ENCODE measurements around the gene ANXA4. TPM values are rescaled to one million over a fixed set of nuclear protein-coding genes. Genes with fewer than 3 reads are reported as not detected.

ANXA4 gene
- total RNA-seq, result 46.3 and 83.9 TPM in 2 replicates

DNA sequence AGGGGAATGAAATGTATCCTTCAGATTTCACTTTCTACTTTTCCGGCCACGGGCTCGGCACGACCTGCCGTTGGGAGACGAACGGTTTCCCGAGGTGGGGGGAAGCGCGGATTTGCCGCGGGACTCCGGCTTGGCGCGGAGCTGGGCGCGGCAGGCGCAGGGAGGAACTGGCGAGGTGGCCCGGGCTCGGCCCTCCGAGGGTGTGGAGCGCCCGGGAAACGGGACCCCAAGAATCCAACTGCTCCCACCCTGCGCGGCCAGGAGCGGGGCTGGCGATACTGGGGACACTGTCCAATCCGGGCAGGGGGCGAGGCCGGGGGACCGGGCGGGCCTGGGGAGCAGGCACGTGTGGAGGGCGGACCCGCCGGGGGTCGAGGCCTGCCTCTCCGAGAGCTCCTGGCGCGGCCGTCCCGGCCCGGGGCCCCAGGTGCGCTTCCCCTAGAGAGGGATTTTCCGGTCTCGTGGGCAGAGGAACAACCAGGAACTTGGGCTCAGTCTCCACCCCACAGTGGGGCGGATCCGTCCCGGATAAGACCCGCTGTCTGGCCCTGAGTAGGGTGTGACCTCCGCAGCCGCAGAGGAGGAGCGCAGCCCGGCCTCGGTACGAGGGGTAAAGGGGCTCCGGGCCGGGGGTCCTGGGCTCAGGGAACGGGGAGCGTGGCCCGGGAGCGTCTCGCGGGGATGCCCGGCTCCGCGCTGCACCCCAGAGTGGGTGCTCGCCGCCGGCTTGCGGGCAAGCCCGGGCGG is at the start of gene ANXA4:
ANXA4 (plus strand) TSS at position 560 of the 747 bp plus-strand sequence. CDS start 39,432 bp downstream, outside the sequence.

DNA sequence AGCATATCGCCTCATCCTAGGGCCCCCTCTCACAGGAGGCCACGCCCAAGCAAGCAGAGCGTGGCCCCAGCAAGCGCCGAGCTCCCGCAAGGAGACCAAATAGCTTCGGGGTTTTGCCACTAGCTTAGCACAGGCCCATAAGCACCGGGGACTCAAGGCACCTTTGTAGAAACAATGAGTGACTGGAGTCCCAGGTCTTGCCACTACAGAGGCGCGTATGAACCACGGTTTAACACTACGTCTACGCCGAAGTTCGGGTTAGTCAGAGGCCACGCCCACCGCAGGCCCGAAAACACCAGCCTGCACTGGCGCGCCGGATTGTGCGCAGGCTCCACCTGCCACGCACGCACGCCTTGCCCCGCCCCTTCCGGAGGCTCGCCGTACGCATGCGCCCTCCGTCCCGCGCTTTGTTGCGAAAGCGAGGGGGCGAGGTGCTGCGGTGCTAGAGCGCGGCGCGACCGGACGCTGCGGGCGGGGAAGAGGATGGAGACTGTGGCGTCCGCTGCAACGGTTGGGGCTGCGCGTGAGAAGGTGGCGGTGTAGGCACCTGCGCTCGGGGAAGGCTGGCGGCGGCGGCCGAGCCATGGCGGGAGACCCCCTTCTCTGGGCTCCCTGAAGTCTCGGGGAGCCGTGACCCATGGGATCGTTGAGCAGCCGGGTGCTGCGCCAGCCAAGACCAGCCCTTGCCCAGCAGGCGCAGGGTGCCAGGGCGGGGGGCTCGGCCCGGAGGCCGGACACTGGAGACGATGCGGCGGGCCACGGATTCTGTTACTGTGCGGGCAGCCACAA is 87.5 kb downstream of the ANXA4 start, which contains the start of gene GMCL1:
GMCL1 (plus strand) TSS at position 405 of the 789 bp plus-strand sequence; CDS start at position 638, 233 bp downstream.

Other genes starting within 250 kb of the ANXA4 start
- gene AAK1, start 98.4 kb upstream of the ANXA4 start, total RNA-seq, result 14.1 and 19.5 TPM in 2 replicates
- 3.8 and 4.1 TPM in 2 replicates for gene GMCL1, start 87.5 kb downstream of the ANXA4 start, total RNA-seq
- gene SNRNP27, start 151.8 kb downstream of the ANXA4 start, total RNA-seq, result 24.0 and 27.9 TPM in 2 replicates
- 2.9 and 3.3 TPM in 2 replicates for gene MXD1, start 173.0 kb downstream of the ANXA4 start, total RNA-seq
- 0.32 and 0.43 TPM in 2 replicates for gene ASPRV1, start 219.5 kb downstream of the ANXA4 start, total RNA-seq

Measured in bronchial smooth muscle cell (primary cell).